Inferior parietal cortex (tissue), 1 donor: ENCODE measurements around the gene SORBS1.
A peak's percentile ranks its signal among the peaks of the same experiment; 100 is the strongest.

ENCODE experiments used
- DNase-seq: peaks from one replicate; pipeline ENCODE4 v3.0.0-alpha.2; 2016; ENCODE audit errors: extremely low spot score

Gene SORBS1

GRCh38 chr10:95513941-95514392 lies 47.2 kb downstream of the SORBS1 start:
- DNase-seq, result peak; percentile 72

- no peak for DNase-seq
These were observed 48.1 kb downstream of the SORBS1 start for GRCh38 chr10:95513008-95513589.

GRCh38 chr10:95511314-95511713 lies 49.9 kb downstream of the SORBS1 start:
- no peak for DNase-seq

GRCh38 chr10:95509251-95509650 lies 51.9 kb downstream of the SORBS1 start:
- DNase-seq, result no peak

GRCh38 chr10:95508730-95509129 lies 52.4 kb downstream of the SORBS1 start:
- DNase-seq, result no peak

- DNase-seq, result no peak
These were observed 55.0 kb downstream of the SORBS1 start for GRCh38 chr10:95506056-95506737.

- DNase-seq, result no peak
These were observed 55.5 kb downstream of the SORBS1 start for GRCh38 chr10:95505641-95506040.

GRCh38 chr10:95505084-95505610 lies 56.0 kb downstream of the SORBS1 start:
- no peak for DNase-seq

- DNase-seq, result no peak
These were observed 56.9 kb downstream of the SORBS1 start for GRCh38 chr10:95504246-95504691.

- no peak for DNase-seq
These were observed 57.6 kb downstream of the SORBS1 start for GRCh38 chr10:95503526-95503925.

GRCh38 chr10:95503001-95503400 lies 58.2 kb downstream of the SORBS1 start:
- no peak for DNase-seq

GRCh38 chr10:95502377-95502776 lies 58.8 kb downstream of the SORBS1 start:
- DNase-seq, result no peak

GRCh38 chr10:95501203-95502094 lies 59.7 kb downstream of the SORBS1 start:
- no peak for DNase-seq

GRCh38 chr10:95500649-95501048 lies 60.5 kb downstream of the SORBS1 start:
- no peak for DNase-seq

- no peak for DNase-seq
These were observed 61.1 kb downstream of the SORBS1 start for GRCh38 chr10:95500097-95500496.

GRCh38 chr10:95499482-95499989 lies 61.6 kb downstream of the SORBS1 start:
- no peak for DNase-seq

- no peak for DNase-seq
These were observed 64.2 kb downstream of the SORBS1 start for GRCh38 chr10:95496951-95497350.

GRCh38 chr10:95496246-95496911 lies 64.8 kb downstream of the SORBS1 start:
- no peak for DNase-seq

GRCh38 chr10:95493862-95494261 lies 67.3 kb downstream of the SORBS1 start:
- no peak for DNase-seq

- no peak for DNase-seq
These were observed 73.2 kb downstream of the SORBS1 start for GRCh38 chr10:95487994-95488393.

- no peak for DNase-seq
These were observed 75.9 kb downstream of the SORBS1 start for GRCh38 chr10:95485056-95485844.
